HG03469 (cell line): ENCODE results near the gene LCAT.

ENCODE experiments used
- ATAC-seq: cut with Tn5 transposase; IDR thresholded peaks from one replicate; pipeline ENCODE4 v1.9.1; 2021; ENCODE audit warnings: mild to moderate bottlenecking, moderate library complexity, moderate number of reproducible peaks; ENCODE audit not compliant: unreplicated experiment

LCAT gene

DNA sequence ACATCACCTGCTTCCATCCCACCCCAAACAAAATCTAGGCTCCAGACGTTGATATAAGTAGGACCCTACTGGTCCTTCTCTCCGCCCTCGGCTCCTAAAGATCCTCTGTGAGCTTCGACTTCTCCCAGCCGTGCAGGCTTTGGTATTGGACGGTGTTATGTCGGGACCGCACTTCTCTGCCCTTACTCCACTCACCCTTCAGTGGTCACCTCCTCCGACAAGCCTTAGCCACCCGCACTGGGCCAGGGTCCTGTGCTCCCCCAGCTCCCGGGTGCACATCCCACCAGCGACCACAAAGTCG, 8.9 kb downstream of the LCAT start:
- no peak for ATAC-seq

DNA sequence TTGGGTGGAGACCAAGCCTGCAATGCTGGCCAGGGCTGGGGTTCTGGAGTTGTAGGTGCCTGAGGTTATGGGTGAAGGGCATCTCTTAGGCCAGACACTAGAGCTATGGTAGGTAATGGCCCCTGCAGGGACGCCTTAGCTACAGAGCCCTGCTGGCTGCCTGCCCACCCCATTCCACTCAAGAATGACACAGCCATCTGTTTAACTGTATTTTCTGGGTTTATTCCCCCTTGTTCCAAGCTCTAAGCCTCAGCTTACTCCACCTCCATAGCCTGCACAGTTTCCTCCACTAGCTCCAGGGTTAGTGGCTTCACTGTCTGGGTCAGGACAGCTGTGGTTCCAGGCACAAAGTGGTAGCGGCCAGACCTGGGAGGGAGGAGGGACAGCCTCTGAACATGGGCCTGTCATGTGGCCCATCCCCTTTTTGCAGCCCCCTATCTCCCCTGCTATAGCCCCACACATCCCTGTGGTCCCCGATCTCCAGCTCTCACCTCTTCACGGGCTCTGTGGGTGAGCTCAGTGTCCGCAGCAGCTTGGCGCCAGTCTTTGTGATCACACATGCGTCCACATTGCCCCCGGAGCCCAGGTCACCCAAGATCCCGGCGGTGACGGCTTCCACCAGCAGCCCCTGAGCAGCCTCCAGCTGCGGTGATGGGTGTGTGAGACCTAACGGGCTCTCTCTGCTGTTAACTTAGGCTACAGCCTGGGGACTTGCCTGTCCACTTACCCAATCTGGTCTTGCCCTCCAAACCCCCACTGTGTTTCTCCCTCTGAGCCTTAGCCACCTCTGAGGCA, 9.4 kb downstream of the LCAT start:
- no peak for ATAC-seq

DNA sequence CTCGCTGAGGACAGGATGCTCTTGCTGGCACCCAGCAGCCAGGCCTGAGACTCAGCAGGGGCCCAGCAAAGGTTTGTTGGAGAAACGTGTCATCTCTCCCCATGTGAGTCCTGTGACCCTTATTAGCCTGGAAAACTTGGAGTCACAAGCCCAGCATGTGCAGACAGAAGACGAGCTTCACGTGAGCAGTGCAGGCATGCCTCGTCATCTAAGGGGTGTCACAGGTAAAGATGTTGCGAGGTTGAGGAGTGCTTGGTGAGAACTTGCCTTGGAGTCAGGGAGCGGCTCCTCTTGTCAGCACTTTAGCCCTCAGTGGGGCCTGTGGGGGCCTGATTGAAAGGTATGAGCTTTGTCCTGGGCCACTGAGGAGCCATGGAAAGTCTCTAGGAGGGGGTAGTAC, 10.1 kb downstream of the LCAT start:
- ATAC-seq = no peak

DNA sequence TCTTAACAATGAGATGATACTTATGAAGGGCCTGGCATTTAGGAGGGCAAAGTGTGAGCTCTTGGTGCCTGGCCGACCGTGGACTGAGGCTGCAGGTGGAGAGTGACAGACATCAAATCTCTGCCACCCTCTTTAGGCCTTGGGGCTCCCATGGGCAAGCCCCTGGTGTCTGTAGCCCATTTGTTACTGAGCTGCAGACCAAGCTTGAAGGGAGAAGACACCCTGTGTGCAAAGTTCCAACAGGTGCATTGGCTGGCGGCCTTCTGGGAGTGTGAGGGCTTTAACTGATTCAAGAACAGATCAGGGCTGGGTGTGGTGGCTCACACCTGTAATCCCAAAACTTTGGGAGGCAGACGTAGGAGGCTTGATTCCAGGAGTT, 11.5 kb downstream of the LCAT start:
- ATAC-seq = no peak

DNA sequence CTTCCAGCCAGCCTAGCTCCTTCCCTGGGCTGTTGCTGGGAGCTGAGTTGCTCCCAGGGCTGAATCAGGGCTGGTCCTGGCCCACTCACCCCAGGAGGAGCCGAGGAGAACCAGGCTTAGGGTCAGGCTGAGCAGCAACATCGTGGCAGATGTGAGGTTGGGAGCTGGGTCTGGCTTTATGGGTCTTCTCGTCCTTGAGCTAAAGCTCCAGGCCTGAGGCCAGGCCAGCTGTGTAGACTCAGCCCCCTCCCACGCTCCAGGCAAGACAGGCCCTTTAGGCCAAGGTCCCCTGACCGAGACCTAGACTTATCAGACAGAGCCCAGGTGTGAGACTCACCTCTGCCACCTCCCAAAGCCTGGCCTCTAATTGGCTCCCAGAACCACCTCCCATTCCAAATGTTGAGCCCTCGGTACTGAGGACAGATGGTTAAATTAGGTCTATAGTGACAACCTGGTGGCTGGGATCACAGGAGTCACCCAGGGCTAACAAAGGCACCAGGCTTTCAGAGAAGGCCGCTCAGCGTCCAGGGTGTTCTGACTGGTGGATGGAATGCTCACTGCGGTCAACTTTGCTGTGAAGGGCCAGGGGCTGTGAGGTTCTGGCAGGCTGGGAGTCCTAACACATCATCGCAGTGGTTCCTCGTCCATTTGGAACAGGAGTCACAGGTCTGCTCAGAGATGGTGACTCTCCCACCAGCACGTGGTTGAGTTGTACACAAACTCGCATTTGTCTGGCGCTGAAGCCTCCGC, 12.0 kb downstream of the LCAT start, which contains the start of gene CTRL:
Gene CTRL (minus strand): TSS at position 151 of the 750 bp plus-strand sequence. CDS start 10 bp downstream, at position 141.
- ATAC-seq = no peak

DNA sequence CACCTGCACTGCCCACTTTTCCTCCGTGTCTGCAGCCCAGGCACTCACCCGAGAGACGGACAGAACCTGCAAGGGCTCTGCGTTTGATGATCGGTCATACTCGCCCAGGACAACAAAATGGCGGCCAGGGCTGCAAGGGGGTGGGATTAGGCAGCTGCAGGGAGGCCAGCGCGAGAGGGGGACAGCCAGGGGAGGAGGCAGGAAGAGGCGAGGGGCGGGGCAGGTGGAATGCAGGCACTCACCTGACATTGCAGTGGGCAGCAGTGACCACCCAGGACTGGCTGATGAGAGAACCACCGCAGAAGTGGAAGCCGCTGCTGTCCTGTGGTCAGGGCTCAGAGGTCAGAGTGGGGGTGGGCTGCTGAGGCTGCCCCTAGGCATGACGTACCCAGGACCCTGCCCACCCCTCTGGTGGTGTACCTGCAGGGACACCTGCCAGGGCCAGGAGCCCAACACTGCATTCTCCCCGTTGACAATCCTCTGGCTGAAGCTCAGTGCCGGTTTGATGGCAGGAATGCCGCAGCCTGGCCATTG, 13.2 kb downstream of the LCAT start:
- ATAC-seq = no peak

DNA sequence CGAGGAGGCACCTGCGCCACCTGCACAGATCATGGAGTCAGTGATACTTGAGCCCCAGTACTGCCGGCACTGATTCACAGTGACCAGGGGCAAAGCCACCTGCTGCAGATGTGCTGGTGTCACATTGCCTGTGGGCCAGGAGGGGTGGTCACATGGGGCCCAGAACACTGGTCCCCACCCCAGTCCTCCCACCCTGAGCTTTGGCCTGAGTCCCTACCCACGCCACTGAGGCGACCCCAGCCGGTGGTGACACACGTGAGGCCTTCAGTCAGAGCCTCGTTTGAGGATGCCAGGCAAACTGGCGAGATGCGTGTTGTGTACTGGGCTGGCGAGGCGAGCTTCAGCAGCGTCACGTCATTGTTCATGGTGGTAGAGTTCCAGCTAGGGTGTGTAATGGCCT, 13.7 kb downstream of the LCAT start:
- no peak for ATAC-seq

DNA sequence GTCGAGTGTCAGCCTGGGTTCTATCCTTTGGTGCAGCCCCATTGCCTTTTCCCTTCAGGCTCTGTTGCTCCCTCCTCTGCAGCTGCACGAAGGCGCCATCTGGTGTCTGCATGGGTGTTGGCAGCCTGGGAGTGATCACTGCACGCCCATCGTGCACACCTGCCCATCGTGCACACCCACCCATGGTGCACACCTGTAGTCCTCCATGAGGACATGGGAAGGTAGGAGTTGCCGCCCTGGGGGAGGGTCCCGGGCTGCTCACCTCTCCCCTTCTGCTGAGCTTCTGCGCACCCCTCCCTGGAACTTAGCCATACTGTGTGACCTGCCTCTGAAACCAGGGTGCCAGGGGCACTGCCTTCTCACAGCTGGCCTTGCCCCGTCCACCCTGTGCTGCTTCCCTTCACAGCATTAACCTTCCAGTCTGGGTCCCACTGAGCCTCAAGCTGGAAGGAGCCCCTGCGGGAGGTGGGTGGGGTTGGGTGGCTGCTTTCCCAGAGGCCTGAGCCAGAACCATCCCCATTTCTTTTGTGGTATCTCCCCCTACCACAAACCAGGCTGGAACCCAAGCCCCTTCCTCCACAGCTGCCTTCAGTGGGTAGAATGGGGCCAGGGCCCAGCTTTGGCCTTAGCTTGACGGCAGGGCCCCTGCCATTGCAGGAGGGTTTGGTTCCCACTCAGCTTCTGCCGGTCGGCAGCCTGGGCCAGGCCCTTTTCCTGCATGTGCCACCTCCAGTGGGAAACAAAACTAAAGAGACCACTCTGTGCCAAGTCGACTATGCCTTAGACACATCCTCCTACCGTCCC, 15.2 kb downstream of the LCAT start:
- no peak for ATAC-seq

DNA sequence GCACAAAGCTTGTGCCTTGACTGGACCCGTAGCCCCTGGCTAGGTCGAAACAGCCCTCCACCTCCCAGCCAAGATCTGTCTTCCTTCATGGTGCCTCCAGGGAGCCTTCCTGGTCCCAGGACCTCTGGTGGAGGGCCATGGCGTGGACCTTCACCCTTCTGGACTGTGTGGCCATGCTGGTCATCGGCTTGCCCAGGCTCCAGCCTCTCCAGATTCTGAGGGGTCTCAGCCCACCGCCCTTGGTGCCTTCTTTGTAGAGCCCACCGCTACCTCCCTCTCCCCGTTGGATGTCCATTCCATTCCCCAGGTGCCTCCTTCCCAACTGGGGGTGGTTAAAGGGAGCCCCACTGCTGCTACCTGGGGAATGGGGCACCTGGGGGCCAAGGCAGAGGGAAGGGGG, 15.8 kb downstream of the LCAT start:
- ATAC-seq = no peak

DNA sequence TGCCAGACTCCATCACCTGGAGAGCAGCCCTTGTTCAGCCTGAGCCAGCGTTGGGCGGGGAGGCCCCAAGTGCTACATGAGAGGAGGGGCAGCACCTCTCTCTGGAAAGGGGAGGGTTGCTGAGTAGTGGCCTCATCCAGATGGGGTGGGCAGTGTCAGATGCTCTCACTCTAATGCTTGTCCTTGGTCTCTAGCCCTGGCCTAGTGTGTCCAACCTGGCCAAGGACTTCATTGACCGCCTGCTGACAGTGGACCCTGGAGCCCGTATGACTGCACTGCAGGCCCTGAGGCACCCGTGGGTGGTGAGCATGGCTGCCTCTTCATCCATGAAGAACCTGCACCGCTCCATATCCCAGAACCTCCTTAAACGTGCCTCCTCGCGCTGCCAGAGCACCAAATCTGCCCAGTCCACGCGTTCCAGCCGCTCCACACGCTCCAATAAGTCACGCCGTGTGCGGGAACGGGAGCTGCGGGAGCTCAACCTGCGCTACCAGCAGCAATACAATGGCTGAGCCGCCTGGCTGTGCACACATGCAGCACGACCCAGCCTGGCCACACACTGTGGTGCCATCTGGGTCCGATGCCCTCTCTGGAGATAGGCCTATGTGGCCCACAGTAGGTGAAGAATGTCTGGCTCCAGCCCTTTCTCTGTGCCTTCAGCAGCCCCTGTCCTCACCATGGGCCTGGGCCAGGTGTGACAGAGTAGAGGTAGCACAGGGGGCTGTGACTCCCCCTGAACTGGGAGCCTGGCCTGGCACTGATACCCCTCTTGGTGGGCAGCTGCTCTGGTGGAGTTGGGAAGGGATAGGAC, 16.6 kb downstream of the LCAT start:
- ATAC-seq = no peak

DNA sequence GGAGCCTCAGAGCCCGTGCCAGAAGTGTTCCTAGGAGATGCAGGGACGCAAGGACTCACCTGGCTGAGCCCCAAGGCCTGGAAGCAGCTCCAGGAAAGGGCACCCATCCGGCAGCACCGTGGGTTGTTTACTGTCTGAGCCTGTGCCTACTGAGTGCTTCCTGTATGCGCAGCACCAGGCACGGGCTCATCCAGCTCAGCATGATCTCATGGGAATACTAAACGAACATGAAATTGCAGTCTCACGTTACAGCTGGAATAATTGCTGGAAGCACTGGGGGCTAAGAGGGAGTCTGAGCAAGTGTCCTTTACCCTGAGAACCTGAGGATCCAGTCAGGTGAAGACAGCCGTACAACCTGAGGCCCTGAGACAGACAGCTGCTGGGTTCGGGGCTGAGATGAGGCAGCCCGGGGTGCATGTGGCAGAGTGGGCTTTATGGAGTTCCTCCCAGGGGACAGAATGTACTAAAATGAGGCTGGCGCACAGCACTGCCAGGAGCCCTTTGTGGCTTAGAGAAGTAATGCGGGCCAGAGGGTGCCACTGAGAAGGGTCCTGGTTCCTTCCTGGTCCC, 17.7 kb downstream of the LCAT start:
- no peak for ATAC-seq

DNA sequence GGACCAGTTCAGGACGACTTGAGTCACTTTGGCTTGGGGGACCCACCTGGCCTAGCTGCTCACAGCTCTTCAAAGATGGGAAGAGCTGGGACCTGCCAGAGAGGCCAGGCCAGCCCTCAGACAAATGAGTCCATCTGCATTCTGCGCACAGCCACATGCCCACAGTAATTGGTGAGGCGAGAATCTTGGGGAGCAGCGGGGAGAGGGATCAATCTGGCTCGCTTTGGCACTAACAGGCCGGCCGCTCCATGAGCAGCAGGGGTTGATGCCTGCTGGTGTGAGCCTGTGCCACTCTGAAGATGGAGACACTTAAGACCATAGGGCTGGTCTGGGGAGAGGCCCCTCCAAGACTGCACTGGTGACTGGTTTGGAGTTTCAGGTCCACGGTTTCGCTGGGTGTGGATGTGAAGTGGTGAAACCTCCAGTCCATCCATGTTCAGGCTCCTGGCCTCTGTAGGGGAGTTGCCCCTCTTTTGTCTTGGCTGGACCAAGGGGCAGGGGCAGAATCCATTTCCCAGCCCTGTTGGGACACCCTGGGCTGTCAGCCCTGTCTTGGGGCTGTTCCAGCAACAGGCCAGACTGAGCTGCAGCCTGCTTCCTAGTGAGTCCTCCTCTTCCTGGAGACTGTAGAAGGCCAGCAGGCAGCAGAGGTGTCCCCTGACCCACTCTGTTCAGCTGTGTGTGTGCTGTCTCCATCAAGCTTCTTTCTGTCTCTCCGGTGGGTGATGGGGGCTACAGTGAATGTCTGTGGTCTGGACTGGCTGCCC, 19.6 kb downstream of the LCAT start:
- no peak for ATAC-seq

DNA sequence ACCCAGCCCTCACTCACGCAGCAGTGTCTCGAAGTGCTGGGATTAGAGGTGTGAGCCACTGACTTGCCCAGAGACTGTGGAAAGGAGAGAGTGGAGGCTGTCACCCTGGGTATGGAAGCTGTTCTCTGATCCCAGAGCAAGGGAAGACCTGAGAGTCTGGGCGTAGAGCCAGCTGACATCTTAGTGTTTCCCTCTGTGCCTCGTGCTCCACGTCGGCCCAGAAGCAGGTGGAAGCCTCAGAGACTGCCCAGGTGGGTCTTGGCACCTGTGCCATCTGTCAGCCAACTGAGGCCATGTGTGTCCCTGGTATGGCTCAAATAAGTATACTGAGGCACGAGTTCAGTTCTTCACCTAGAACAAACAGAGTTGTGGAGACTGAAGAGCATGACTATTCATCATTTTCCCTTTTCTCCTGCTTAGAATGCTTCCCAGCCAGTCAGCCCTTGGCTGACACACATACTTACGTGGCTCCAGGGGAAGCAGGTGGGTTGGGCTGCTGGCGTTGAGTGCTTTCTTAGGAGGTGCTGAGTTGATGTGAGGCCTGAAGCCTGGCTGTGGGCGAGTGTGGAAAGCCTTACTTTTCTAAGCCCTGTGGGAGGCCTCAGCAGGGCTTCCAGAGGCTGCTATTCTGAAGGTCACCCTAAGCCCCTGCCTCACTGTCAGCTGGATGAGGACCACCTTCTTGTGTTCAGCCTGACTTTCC, 20.4 kb downstream of the LCAT start:
- ATAC-seq = no peak

DNA sequence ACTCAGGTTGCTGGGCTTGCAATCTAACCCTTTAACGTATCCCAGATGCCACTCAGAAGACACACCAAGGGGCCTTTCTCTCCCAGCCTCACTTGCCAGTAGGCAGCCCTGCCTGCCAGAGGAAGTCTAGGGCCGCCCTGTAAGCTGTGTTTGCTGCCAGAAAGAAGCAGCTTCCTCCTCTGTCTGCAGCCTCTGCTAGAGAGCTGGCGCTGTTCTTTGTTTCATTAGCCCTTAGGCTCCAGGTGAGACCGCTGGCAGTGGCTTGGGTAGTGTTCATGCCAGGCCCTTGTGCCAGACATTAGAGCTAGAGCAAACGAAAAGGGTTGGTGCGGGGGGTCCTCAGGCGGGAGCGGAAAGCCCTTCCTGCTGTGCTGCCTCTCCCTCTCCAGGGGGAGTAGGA, 21.2 kb downstream of the LCAT start:
- ATAC-seq = no peak

DNA sequence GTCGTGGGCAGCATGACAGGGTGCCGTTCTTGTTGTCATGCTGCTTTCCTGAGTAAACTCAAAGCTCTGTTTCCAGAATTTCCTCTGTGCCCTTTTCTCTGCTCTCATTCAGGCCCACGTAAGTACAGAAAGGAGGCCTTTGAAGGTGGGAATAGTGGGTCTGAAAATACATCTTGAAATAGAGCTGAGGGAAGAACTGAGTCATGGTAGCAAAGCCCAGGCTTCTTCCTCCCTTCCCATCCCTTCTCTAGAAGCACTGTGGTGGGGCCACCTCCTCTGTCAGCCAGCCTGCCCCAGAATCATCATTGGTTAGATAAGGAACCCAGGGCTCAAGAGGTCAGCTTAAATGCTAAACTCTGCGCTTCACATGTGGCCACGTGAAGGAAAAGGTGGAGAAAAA, 21.7 kb downstream of the LCAT start:
- ATAC-seq = no peak

DNA sequence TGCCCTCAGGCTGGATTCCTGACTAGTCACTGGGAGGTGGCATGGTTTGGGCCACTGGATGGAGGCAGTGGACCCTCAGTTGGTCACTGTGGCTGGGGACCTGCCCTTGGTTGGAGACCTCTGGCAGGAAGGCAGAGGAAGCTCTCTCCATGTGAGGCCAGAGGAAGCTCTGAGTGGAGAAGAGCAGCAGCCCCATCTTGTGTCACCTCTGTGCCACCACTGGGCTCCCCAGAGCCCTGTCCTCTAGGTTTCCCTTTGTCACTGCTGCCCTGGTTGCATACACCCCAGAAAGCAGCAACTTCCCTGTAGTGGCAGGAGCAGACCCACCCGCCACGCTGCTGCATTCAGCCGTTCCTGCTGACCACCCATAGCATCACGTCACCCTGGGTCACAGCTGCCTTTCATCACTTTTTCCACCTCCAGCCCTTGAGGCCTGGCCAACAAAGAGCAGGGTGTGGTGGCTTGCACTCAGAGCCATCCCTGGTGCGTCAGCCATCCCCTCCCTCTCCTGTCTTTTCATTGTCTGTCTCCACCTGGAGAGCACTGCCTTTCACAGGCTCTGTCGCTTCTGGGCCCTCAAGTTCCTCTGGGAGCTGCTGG, 24.2 kb downstream of the LCAT start:
- no peak for ATAC-seq

DNA sequence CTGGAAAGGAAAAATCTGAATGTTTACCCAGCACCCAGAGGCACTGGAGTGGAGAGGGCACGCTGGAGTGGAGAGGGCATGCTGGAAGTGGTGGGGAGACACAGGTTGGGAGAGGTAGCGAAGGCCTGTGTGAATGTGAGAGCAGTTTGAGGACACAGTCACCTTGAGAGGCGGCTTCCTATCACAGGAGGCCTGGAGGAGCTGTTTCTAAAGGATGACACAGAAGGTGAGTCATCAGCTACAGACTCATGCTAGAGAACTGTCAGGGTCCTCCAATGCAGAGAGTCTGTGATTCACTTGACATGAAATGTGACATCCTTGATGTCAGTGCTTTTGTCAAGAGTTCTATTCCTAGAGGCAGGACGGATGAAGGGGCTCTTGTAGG, 26.1 kb downstream of the LCAT start:
- ATAC-seq = no peak

DNA sequence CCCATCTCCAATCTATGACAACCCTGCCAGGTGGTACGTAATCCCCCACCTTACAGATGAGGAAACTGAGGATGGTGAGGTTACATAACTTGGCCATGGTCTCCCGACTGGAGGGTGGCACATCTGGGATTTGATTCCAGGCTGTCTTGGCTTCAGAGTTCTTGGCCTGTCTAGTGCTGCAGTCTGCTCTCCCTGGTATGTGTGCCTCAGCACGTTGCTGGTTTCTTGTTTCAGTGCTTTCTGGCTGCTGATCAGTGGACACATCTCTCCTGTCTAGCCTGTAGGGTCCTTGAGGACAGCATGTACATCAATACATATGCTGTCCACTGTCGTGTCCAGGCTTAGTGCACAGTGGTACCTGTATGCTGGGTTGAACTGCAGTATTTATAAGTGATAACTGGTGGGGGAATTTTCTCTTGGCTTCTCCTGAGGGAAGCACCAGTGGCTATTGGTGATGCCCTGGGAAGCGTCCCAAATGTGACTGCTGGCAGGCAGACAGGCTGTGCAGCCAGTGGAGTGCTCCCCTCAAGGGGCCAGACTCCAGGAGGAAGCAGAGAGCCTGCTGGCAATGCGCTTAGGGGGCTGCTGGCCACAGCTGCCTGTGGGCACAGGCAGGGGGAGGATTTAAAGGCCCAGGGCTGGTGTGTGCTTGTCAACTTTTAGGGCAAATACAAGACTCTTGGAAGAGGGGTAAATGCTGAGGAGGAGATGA, 26.6 kb downstream of the LCAT start:
- ATAC-seq = no peak
